IMR-90 (cell line): Measurements from ENCODE around the gene KCNQ2. TPM values are rescaled to one million over a fixed set of nuclear protein-coding genes. Genes with fewer than 3 reads are reported as not detected.

Experiments used
- ATAC-seq: fragments of 200-7000 bp; cut with Tn5 transposase; 2 replicates; pipeline ENCODE4 v1.9.1; 2020; ENCODE audit warnings: low read depth, mild to moderate bottlenecking, moderate library complexity
- BruUV-seq: library from RNA; stranded (reverse); fragments of 400-500 nt; replicated peaks from 2 replicates; lab custom pipeline; 2021; lab: Mats Ljungman, UMichigan
- CTCF ChIA-PET: fragments of 300-600 bp; formaldehyde crosslinking; extraction: SDS; loops from one replicate; lab custom pipeline; 2021; ENCODE audit warnings: antibody characterized with exemption; lab: Yijun Ruan, JAX
- POLR2A ChIA-PET: fragments of 300-600 bp; sonication (Branson Sonifier 250); formaldehyde crosslinking; loops from one replicate; lab custom pipeline; 2022; ENCODE audit warnings: antibody characterized with exemption; ENCODE audit not compliant: unreplicated experiment; lab: Charles Lee
- DNase-seq: peaks from one replicate; pipeline ENCODE4 v3.0.0; 2013
- H2AFZ ChIP-seq: replicated peaks from 2 replicates; pipeline ENCODE3; 2013; ENCODE audit warnings: low read length, mild to moderate bottlenecking; ENCODE audit not compliant: poor library complexity
- H2AK5ac ChIP-seq: 2 replicates; pipeline ENCODE4 v1.6.1; 2013; ENCODE audit warnings: low read depth, low read length, inconsistent platforms
- H2AK9ac ChIP-seq: replicated peaks from 2 replicates; pipeline ENCODE3; 2013; ENCODE audit warnings: mild to moderate bottlenecking, low read depth, low read length, moderate library complexity; ENCODE audit not compliant: poor library complexity
- H2BK120ac ChIP-seq: 2 replicates; pipeline ENCODE4 v1.6.1; 2013; ENCODE audit warnings: low read depth, low read length, inconsistent platforms
- H2BK15ac ChIP-seq: 3 replicates; pipeline ENCODE4 v1.6.1; 2013; ENCODE audit warnings: low read depth, low read length, inconsistent platforms
- H2BK20ac ChIP-seq: 2 replicates; pipeline ENCODE4 v1.6.1; 2013; ENCODE audit warnings: low read depth, mild to moderate bottlenecking, inconsistent platforms, low read length, moderate library complexity
- H2BK5ac ChIP-seq: 2 replicates; pipeline ENCODE4 v1.6.1; 2013; ENCODE audit warnings: mild to moderate bottlenecking, low read depth, low read length, inconsistent platforms; ENCODE audit not compliant: poor library complexity, severe bottlenecking
- H3K14ac ChIP-seq: replicated peaks from 2 replicates; pipeline ENCODE4 v1.6.1; 2013; ENCODE audit warnings: low read depth, low read length, inconsistent platforms
- H3K18ac ChIP-seq: 2 replicates; pipeline ENCODE4 v1.6.1; 2013; ENCODE audit warnings: low read depth, low read length, control low read depth
- H3K23ac ChIP-seq: 2 replicates; pipeline ENCODE4 v1.6.1; 2013; ENCODE audit warnings: low read depth, low read length, inconsistent platforms
- H3K27ac ChIP-seq: 2 replicates; pipeline ENCODE4 v1.5.1; 2013; ENCODE audit warnings: mild to moderate bottlenecking, control low read depth, low read length; ENCODE audit not compliant: insufficient read depth
- H3K27me3 ChIP-seq: 2 replicates; pipeline ENCODE4 v1.6.1; 2013; ENCODE audit warnings: low read length; ENCODE audit not compliant: control insufficient read depth, insufficient read depth
- H3K36me3 ChIP-seq: 2 replicates; pipeline ENCODE4 v1.6.1; 2013; ENCODE audit warnings: low read length, mixed read lengths; ENCODE audit not compliant: control insufficient read depth, insufficient read depth
- H3K4ac ChIP-seq: 2 replicates; pipeline ENCODE4 v1.6.1; 2013; ENCODE audit warnings: low read depth, low read length, inconsistent platforms
- H3K4me1 ChIP-seq: 2 replicates; pipeline ENCODE4 v1.6.1; 2013; ENCODE audit warnings: low read length, mixed read lengths; ENCODE audit not compliant: control insufficient read depth, insufficient read depth
- H3K4me2 ChIP-seq: 2 replicates; pipeline ENCODE4 v1.6.1; 2013; ENCODE audit warnings: low read depth, mild to moderate bottlenecking, control low read depth, low read length, moderate library complexity
- H3K4me3 ChIP-seq: 2 replicates; pipeline ENCODE4 v1.5.1; 2013; ENCODE audit warnings: low read depth, mild to moderate bottlenecking, control low read depth, low read length, moderate library complexity; ENCODE audit not compliant: insufficient read depth
- H3K56ac ChIP-seq: 2 replicates; pipeline ENCODE4 v1.6.1; 2013; ENCODE audit warnings: low read length, inconsistent platforms; ENCODE audit not compliant: insufficient read depth; ENCODE audit errors: extremely low read depth
- H3K79me1 ChIP-seq, 2 experiments: 2 replicates each; pipeline ENCODE4 v1.6.1; 2013; ENCODE audit warnings: low read length in 2 of 2, inconsistent platforms in 1 of 2, low read depth in 1 of 2
- H3K9ac ChIP-seq: 2 replicates; pipeline ENCODE4 v1.6.1; 2013; ENCODE audit warnings: low read depth, low read length, control low read depth
- H3K9me1 ChIP-seq: 2 replicates; pipeline ENCODE4 v1.6.1; 2013; ENCODE audit warnings: low read length, inconsistent platforms; ENCODE audit not compliant: insufficient read depth
- H3K9me3 ChIP-seq: 2 replicates; pipeline ENCODE4 v1.6.1; 2013; ENCODE audit warnings: low read length; ENCODE audit not compliant: control insufficient read depth, insufficient read depth
- H4K20me1 ChIP-seq: 2 replicates; pipeline ENCODE4 v1.6.1; 2013; ENCODE audit warnings: low read length, inconsistent platforms; ENCODE audit not compliant: insufficient read depth
- H4K5ac ChIP-seq: 2 replicates; pipeline ENCODE4 v1.6.1; 2013; ENCODE audit warnings: mild to moderate bottlenecking, low read depth, low read length, control low read depth
- H4K8ac ChIP-seq, 2 experiments: 2 replicates each; pipeline ENCODE4 v1.6.1; 2013; ENCODE audit warnings: low read depth in 2 of 2, low read length in 2 of 2, control low read depth in 1 of 2, inconsistent platforms in 1 of 2
- H4K91ac ChIP-seq: 2 replicates; pipeline ENCODE4 v1.6.1; 2013; ENCODE audit warnings: low read depth, low read length, inconsistent platforms; ENCODE audit not compliant: insufficient read depth
- MXI1 ChIP-seq: IDR thresholded peaks from 2 replicates; pipeline ENCODE4 v1.6.1; 2012; ENCODE audit warnings: low read depth, mild to moderate bottlenecking, low read length, moderate library complexity, borderline replicate concordance
- NFE2L2 ChIP-seq: fragments of 150-350 bp; IDR thresholded peaks from 2 replicates; pipeline ENCODE4 v1.6.1; 2016; ENCODE audit warnings: low read depth, mild to moderate bottlenecking, low read length
- WGBS, 2 experiments: methylation state at CpG; one replicate each; pipeline versions ENCODE4 v1.1.5 to v1.1.7; 2013; ENCODE audit warnings: missing lambda C conversion rate in 2 of 2; ENCODE audit not compliant: insufficient read length in 1 of 2; ENCODE audit errors: extremely low coverage in 2 of 2; 5-methylcytosine and 5-hydroxymethylcytosine counted together
- dilution Hi-C: fragments of 300-500 bp; cut with HindIII; formaldehyde crosslinking; loops from one replicate; pipeline ENCODE4 v1.14.3; 2018; ENCODE audit warnings: low sequenced_read_pairs; ENCODE audit not compliant: unreplicated experiment
- in situ Hi-C: fragments of 300-500 bp; cut with MboI; formaldehyde crosslinking; loops from 3 replicates; pipeline ENCODE4 v1.14.3; 2019; ENCODE audit warnings: low sequenced_read_pairs, inconsistent platforms, mixed read lengths
- intact Hi-C: fragments of 100-400 bp; cut with micrococcal nuclease; formaldehyde crosslinking; loops from 2 replicates; pipeline ENCODE4 v1.10.0; 2022
- polyA plus RNA-seq, 3 experiments: library from polyadenylated mRNA; depleted of rRNA; stranded (reverse); fragments of >200 nt; gene quantifications; 2 replicates each; pipeline ENCODE4 v1.2.3, GENCODE V29; 2012; ENCODE audit warnings: low replicate concordance in 1 of 3
- total RNA-seq: library from RNA; depleted of rRNA; stranded (reverse); fragments of >200 nt; gene quantifications from 2 replicates; pipeline ENCODE4 v1.2.3, GENCODE V29; 2012

KCNQ2 gene
- total and polyA plus RNA-seq, 2 of the 4 experiments (the other 2 are of a cell fraction), result 0.02 TPM; not detected in 1

DNA sequence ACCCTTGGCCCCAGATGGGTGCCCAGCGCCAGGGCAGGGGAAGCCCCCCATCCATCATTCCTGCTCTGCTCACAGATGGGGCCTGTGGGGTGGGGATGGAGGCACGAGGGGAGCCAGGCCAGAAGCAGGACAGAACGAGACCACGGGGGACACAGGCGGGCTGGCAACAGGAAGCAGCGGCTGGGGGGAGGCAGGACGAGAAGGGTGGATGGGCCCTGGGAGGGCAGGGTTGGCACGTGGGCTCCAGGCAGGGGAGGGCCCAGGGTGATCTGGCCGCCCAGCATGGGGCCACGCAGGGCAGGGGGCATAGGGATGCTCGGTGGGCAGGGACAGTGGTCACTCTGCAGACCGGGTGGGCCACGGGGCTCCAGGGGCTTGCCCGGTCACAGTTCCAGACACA lies 41.6 kb downstream of the KCNQ2 start:
- intact Hi-C loops (no loop called here), in situ Hi-C loops (no loop called here), dilution Hi-C loops (no loop called here)
- WGBS, 2 experiments, result 60% methylated on average over 8 of the region's 14 CpGs; no CpG with 5 or more reads in 1 of the 2 experiments
- H3K4ac ChIP-seq, result no peak overlapping the region
- no peaks in the 10 kb centered on the region for H4K20me1 ChIP-seq
- CTCF ChIA-PET, result no interaction called here
- H3K27ac ChIP-seq, result no peak overlapping the region
- H3K56ac ChIP-seq, result no peak overlapping the region
- H3K18ac ChIP-seq, result no peak overlapping the region
- no peak overlapping the region for H3K4me2 ChIP-seq
- no peak for DNase-seq
- no peak overlapping the region for H2BK20ac ChIP-seq
- no peak overlapping the region for H3K4me3 ChIP-seq
- no peak overlapping the region for H4K8ac ChIP-seq
- H2AFZ ChIP-seq, result no peak overlapping the region
- H4K5ac ChIP-seq, result no peak overlapping the region
- no peak overlapping the region for H3K9ac ChIP-seq
- no peak overlapping the region for H2AK9ac ChIP-seq
- H3K79me1 ChIP-seq, result no peaks in the 10 kb centered on the region
- no peaks in the 10 kb centered on the region for H3K4me1 ChIP-seq
- no peak for ATAC-seq
- H3K27me3 ChIP-seq, result peaks cover 5% of the 10 kb centered on the region; the same call in 1 of the 2 replicates
- no peak overlapping the region for H3K14ac ChIP-seq
- no peaks in the 10 kb centered on the region for H3K9me3 ChIP-seq
- no peak overlapping the region for H3K23ac ChIP-seq
- POLR2A ChIA-PET, result no interaction called here
- H2BK120ac ChIP-seq, result no peak overlapping the region
- BruUV-seq, result no TSS peak
- no peak overlapping the region for H2BK5ac ChIP-seq
- TF ChIP-seq NFE2L2 (no peak), MXI1 (no peak)
- H2AK5ac ChIP-seq, result no peak overlapping the region
- H3K9me1 ChIP-seq, result no peaks in the 10 kb centered on the region
- no peak overlapping the region for H2BK15ac ChIP-seq
- H4K91ac ChIP-seq, result no peak overlapping the region
- no peaks in the 10 kb centered on the region for H3K36me3 ChIP-seq
